ENCODE results near the gene TRABD2B.

- TF ChIP-seq CTCF (IDR thresholded peaks at IDR 0.05; ENCODE audit: low read depth, low read length, missing input control) = no peak
- TF ChIP-seq TAF1 (conservative IDR thresholded peaks at IDR 0.05) = no peak
- TF ChIP-seq ZBTB33 (IDR thresholded peaks at IDR 0.05) = no peak
- TF ChIP-seq MAX (IDR thresholded peaks at IDR 0.05) = no peak
- TF ChIP-seq GABPA (IDR thresholded peaks at IDR 0.05 in 1 of 2, conservative IDR thresholded peaks at IDR 0.05 in 1 of 2) = no peak
- no peak for TF ChIP-seq SP1 (IDR thresholded peaks at IDR 0.05)
- TF ChIP-seq YY1 (IDR thresholded peaks at IDR 0.05) = no peak
- no peak for TF ChIP-seq ATF3 (IDR thresholded peaks at IDR 0.05)
- no peak for TF ChIP-seq RAD21 (IDR thresholded peaks at IDR 0.05)
- no peak for TF ChIP-seq REST (IDR thresholded peaks at IDR 0.05)
Measured at GRCh38 chr1:47867438-47868347, 129.5 kb downstream of the TRABD2B start.
